PFSK-1 (cell line): ENCODE results near the gene CTDSPL.

Experiments used
- FOXP2 ChIP-seq: optimal IDR thresholded peaks from 2 replicates; pipeline ENCODE3; 2011; ENCODE audit warnings: borderline replicate concordance, control low read depth, inconsistent platforms; ENCODE audit not compliant: insufficient read depth; ENCODE audit errors: extremely low read length, extremely low read depth
- POLR2AphosphoS5 ChIP-seq: IDR thresholded peaks from 2 replicates; pipeline ENCODE4 v1.6.1; 2012; ENCODE audit warnings: low read depth, mild to moderate bottlenecking, control low read depth, low read length, moderate library complexity
- SIN3A ChIP-seq: IDR thresholded peaks from 2 replicates; pipeline ENCODE4 v1.6.1; 2012; ENCODE audit warnings: mild to moderate bottlenecking, low read length, moderate library complexity, borderline replicate concordance; ENCODE audit not compliant: insufficient read depth
- TAF1 ChIP-seq: IDR thresholded peaks from 2 replicates; pipeline ENCODE4 v1.6.1; 2012; ENCODE audit warnings: low read length, control low read depth, borderline replicate concordance; ENCODE audit not compliant: insufficient read depth
- TF ChIP-seq, protein P1 (sequence below), 2 experiments: IDR thresholded peaks; 2 replicates each; pipeline versions ENCODE4 v1.6.1 to v1.8.0; 2011 to 2012; ENCODE audit warnings: low read depth in 2 of 2, low read length in 2 of 2, control low read depth in 1 of 2, inconsistent platforms in 1 of 2, mild to moderate bottlenecking in 1 of 2, moderate library complexity in 1 of 2; ENCODE audit not compliant: insufficient read depth in 1 of 2

CTDSPL gene

DNA sequence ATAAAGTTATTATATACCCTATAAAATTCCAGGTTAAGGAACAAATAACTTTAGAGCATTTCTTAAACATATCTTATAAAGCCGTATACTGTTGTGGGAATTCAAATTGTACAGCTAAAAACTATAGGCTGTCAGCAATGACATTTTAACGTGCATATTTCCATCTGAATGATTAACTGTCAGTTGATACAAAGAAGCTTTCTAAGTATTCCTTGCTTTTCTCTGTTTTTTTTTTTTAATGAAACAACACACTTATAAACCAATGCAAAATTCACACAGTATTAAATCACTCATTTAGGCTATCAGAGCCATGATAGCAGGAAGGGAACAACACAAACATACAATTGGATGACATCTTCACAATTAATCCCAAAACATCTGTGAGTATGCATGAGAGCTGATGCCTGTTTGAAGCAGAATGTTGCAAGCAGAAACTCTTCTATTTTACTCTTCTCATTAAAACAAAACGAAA, 61.9 kb downstream of the CTDSPL start:
- TF ChIP-seq TAF1 = no peak
- TF ChIP-seq, protein P1, sequence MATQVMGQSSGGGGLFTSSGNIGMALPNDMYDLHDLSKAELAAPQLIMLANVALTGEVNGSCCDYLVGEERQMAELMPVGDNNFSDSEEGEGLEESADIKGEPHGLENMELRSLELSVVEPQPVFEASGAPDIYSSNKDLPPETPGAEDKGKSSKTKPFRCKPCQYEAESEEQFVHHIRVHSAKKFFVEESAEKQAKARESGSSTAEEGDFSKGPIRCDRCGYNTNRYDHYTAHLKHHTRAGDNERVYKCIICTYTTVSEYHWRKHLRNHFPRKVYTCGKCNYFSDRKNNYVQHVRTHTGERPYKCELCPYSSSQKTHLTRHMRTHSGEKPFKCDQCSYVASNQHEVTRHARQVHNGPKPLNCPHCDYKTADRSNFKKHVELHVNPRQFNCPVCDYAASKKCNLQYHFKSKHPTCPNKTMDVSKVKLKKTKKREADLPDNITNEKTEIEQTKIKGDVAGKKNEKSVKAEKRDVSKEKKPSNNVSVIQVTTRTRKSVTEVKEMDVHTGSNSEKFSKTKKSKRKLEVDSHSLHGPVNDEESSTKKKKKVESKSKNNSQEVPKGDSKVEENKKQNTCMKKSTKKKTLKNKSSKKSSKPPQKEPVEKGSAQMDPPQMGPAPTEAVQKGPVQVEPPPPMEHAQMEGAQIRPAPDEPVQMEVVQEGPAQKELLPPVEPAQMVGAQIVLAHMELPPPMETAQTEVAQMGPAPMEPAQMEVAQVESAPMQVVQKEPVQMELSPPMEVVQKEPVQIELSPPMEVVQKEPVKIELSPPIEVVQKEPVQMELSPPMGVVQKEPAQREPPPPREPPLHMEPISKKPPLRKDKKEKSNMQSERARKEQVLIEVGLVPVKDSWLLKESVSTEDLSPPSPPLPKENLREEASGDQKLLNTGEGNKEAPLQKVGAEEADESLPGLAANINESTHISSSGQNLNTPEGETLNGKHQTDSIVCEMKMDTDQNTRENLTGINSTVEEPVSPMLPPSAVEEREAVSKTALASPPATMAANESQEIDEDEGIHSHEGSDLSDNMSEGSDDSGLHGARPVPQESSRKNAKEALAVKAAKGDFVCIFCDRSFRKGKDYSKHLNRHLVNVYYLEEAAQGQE (IDR thresholded peaks at IDR 0.05; ENCODE audit: insufficient read depth in 1 of 2, low read depth in 2 of 2, low read length in 2 of 2) = no peak
- no peak for TF ChIP-seq SIN3A
- no peak for TF ChIP-seq POLR2AphosphoS5
- TF ChIP-seq FOXP2 = no peak

DNA sequence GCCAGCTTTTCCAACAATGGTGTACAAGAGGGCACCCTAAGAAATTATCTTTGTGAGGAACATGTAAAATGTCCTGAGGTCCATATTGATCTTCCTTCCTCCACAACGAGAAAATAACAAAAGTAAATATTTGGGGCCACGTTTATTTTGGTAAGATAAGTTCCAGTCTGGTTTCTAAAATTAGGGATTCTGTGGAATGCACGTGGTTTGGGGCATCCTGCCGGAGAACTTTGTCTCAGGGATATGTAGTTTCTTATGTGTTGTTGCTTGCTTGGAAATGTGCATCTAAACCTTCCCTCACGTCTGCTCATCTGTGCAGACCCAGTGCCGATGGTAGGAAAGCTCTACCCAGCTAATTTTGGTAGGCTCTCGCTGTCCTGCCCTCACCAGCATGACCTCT, 62.8 kb downstream of the CTDSPL start:
- no peak for TF ChIP-seq POLR2AphosphoS5
- no peak for TF ChIP-seq SIN3A
- TF ChIP-seq FOXP2 = no peak
- TF ChIP-seq, protein P1 (IDR thresholded peaks at IDR 0.05; ENCODE audit: insufficient read depth in 1 of 2, low read depth in 2 of 2, low read length in 2 of 2) = no peak
- no peak for TF ChIP-seq TAF1

DNA sequence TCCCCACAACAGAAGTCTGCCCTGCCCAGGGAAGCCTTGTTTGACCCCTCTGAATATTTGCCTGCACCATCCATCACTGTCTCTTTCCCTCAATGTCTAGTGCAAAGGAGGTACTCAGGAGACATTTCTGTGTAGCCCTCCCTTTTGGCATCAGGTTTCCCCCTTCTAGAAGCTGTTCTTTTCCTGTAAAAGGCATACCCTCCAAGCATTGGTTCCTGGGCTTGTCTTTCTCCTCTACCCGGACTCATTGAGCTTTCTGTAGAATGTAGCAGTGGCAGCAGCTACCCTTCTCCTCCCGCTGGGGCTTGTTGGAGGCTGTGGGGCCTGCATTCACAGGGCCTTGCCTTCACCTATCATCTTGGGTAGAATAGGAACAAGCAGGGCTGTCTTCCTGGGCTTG, 63.5 kb downstream of the CTDSPL start:
- TF ChIP-seq, protein P1 (IDR thresholded peaks at IDR 0.05; ENCODE audit: insufficient read depth in 1 of 2, low read depth in 2 of 2, low read length in 2 of 2) = no peak
- TF ChIP-seq POLR2AphosphoS5 = no peak
- no peak for TF ChIP-seq SIN3A
- no peak for TF ChIP-seq FOXP2
- TF ChIP-seq TAF1 = no peak

DNA sequence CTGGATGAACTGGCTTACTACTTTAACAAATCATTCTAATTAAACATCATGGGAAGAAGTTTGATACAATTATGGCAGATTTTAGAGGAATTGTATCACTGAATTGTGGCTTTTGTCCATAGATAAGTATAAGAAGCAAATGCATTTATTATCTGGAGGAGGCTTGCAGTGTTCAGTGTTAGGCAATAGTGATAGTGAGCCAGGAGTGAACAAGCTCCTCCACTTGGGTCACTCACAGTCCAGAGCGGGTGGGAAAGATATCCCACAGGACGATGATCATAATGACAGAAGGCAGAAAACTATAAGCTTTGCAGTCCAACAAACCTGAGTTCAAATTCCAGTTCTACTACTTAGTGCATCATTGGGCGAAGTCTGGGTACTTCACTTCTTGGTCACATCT, 64.9 kb downstream of the CTDSPL start:
- TF ChIP-seq, protein P1 (IDR thresholded peaks at IDR 0.05; ENCODE audit: insufficient read depth in 1 of 2, low read depth in 2 of 2, low read length in 2 of 2) = no peak
- TF ChIP-seq SIN3A = no peak
- TF ChIP-seq TAF1 = no peak
- no peak for TF ChIP-seq FOXP2
- no peak for TF ChIP-seq POLR2AphosphoS5

DNA sequence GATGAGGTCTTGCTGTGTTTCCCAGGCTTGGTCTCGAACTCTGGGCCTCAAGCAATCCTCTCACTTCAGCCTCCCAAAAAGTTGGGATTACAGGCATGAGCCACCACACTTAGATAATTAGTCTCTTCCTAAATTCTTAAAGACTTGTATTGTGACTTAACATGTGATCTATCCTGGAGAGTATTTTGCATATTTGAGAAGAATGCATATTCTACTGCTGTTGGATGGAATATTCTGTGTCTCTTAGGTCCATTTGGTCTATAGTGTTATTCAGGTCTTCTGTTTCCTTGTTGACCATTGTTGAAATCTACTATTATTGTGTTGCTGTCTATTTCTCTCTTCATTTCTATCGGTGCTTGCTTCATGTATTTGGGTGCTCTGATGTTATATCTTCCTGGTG, 68.8 kb downstream of the CTDSPL start:
- TF ChIP-seq TAF1 (no peak), POLR2AphosphoS5 (no peak), SIN3A (no peak), FOXP2 (no peak)
- TF ChIP-seq, protein P1 (IDR thresholded peaks at IDR 0.05; ENCODE audit: insufficient read depth in 1 of 2, low read depth in 2 of 2, low read length in 2 of 2) = no peak
